Activated T-cell treated with anti-CD3 and anti-CD28 coated beads, Interleukin-2, amount 50 U/mL, for 48 hours (primary cell): ENCODE data around the gene OPTC.
"Not testable (repeated sequence)": the region's sequence is repeated elsewhere in the genome, so short reads cannot be mapped to it uniquely, and the experiment has no call there.

Experiments
- DNase-seq, 2 experiments: peaks; one replicate each; pipeline ENCODE4 v3.0.0-alpha.2; 2020

OPTC gene

DNA sequence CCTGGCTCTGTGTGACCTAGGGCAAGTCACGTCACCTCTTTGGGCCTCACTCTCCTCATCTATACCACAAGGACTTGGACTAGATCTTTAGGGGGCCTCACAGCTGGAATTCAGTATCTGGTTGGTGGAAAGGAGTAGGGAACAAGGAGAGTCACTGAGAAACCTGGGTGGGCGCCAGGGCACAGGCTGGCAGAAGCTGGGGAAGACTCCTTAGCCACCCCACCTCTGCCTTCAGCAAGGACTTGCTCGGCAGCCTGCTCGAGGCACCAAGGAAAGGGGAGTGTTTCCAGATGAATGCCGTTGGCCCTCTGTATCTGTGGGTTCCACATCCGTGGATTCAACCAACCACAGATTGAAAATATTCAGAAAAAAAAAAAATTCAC is 1.2 kb upstream of the OPTC start:
- DNase-seq: no peak

DNA sequence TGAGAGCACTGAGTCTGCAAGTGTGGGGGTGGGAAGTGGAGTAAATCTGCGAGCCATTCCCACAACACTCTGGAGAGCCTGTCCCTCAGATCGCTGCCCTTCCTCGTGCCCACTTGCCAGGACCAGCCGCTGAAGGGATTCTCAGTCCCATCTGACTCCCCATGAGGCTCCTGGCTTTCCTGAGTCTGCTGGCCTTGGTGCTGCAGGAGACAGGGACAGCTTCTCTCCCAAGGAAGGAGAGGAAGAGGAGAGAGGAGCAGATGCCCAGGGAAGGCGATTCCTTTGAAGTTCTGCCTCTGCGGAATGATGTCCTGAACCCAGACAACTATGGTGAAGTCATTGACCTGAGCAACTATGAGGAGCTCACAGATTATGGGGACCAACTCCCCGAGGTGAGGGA is 1.9 kb downstream of the OPTC start:
- no peak for DNase-seq

DNA sequence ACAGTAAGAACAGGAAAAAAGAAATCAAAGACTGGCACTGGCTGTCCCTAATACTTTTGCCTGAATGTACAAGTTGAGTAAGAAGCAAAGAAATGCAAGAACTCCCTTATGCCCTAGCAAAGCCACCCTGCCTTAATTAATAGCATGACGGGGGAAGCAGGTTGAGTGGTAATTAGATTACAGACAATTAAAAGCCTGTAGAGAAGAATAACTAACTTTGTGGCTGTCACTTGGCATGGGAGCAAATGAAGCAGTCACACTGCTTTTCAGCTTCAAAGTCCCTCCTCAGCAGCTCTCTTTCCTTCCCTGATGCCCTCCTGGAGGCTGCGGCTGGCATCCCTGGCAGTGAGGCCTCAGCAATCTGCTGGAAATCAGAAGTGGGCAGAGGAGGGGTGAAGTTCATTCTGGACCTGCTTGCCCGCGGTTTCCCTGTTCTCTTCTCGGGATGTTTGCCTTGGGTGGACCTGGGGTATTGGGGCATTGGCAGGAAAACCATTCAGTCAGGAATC is 3.4 kb downstream of the OPTC start:
- DNase-seq: no peak

DNA sequence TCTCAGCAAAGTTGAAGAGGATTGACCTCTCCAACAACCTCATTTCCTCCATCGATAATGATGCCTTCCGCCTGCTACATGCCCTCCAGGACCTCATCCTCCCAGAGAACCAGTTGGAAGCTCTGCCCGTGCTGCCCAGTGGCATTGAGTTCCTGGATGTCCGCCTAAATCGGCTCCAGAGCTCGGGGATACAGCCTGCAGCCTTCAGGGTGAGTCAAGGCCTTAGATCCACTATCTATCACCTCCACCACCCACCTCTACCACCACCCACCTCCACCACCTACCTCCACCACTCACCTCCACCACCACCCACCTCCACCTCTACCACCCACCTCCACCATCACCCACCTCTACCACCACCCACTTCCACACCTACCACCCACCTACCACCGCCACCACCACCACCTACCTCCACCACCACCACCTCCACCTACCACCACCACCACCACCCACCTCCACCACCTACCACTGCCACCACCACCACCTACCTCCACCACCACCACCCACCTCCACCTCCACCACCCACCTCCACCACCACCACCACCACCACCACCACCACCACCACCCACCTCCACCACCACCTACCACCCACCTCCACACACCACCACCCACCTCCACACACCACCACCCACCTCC is 5.8 kb downstream of the OPTC start:
- DNase-seq: no peak

DNA sequence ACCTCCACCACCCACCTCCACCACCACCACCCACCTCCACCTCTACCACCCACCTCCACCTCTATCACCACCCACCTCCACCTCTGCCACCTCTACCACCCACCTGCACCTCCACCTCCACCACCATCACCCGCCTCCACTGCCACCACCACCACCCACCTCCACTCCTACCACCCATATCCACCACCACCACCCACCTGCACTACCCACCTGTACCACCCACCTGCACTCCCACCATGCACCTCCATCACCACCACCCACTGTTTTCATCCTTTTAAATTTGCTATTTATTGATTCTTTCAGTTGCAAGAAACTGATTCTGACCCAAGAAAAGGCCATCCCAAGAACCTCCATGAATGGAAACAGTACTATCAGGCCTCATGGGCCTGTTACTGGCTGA is 6.3 kb downstream of the OPTC start:
- DNase-seq: no peak

DNA sequence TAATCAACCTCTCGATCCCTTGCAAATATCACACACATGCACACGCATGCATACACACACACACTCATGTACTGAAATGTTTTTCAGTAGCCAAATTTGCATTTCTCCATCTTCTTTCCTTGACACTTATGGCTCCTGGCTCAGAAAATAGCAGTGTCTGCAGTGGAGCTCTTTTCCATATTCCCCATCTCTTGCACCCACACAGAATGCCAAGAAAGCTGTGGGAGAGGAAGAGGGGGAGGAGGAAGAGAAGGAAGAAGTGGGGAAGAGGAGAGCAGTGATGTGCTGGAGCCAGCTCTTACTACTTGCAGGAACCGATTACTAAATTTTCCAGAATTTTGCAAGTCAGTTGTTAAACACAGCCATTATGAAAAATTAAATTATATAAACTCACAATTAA is 9.9 kb downstream of the OPTC start:
- DNase-seq: no peak

DNA sequence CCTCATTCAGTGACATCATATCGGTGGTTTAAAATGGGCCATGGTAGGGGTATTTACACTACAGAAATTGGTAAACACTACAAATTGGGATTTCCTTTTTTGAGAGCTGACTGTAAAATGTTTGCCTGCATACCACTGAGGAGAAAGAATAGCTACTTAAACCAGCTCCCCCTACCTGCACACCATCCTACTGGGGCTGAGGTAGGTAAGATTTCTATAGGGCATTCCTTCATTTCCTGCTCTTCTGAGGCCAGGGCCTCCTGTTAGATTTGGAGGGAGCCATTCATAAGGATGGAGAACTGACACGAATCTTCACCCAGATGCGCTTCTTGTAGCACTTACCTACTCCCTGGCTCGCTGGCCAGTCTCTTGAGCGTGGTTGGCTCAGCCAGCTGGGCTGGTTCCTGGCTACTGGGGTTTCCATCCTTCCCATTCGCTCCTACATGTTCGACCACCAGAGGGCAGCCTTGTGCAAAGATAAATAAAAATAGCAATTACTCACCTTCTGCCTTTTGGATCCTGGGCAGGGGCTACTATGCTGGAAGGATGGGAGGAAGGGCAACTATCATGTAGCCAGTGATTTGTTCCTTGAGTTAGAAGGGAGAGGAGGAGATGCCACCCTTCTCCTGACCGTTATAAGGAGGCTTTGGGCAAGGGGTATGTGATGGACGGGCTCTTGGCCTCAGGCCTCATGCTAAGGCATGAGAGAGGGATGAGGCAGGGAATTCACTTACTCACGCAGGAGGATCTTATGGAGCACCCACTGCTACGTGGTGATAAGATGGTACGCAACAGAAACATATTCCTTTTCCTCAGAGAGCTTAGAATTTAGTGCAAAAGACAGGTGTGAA is 10.7 kb downstream of the OPTC start:
- peak; percentile 85 to 87 for DNase-seq

DNA sequence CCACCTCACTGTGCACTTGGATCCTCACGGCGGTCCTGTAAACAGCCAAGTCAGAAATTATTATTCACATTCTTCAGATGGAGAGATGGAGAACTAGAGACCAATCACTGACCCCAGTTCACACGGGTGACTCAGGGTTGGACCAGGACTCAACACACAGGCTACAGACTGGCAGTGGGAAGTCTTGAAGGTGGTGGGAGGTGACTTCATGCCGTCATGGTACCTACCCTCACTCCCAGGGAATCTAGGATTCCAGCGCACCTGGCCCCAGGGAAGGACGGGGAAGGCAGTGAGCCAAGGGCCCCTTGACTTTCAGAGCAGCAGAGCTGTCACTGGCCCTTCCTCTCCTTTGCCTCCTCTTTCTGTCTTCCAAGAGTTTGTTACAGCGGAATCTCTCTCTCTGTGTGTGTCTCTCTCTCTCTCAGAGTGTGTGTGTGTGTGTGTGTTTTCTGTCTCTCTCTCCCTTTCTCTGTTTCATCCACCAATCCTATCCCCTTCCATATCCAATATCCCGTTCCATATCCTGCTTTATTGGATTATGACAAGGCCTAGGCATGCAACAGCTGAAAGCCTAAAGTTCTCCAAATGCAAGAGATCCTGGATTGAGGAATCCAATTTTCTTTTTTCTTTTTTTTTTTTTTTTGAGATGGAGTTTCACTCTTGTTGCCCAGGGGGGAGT is 11.7 kb downstream of the OPTC start:
- DNase-seq: no peak

DNA sequence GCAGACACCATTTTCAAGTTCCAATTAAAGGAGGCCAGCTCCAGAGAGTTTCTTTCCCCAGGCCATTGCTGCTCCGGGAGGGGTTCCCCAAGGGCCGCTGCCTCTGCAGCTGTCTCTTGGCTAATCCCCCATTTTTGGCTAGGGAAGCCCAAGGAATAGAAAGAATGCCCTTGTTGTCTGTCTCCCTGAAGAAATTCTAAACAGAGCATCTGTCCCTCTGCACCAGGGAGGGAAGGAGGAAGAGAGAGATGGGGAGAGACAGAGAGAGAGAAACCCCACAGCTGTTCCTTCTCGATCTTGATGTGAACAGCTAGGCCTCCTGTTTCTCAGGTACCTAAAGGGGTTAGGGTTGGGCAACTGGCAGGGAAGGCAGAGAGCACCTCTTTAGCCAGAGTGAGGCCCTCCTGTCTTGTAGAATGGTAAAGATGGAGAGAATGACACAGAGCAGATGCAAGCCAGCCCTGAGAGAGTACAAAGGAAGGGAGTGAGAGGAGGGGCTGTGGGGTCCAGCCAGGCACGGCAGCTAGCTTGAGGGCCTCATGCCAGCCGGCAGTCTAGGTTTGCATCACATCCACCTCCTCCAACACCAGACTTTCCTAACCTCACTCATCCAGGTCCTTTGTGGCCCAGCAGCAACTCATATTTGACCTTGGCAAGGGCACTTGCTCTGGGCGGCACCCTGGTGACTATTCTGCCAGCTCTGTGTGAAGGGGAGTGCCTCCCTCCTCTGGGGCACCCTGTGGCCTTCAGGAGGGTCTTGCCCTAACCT is 13.1 kb downstream of the OPTC start:
- DNase-seq: no peak

DNA sequence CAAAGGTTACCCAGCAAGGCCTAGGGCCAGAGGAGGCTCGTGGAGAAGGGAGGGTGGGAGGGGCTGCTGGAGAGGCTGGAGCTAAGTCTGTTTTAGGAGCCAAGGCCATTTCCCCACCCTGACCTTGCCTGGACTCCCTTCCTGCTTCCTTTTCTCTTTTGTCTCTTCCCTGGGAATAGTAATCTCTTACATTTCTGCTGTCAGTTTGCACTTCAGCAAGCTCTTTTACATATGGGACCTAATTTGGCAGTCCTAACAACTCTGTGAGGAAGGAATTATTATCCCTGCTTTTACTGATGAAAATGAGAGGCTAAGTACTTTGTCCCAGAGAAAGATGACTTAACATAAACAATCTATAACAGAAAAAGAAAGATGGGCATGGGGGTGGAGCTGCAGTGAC is 13.8 kb downstream of the OPTC start:
- DNase-seq: no peak

DNA sequence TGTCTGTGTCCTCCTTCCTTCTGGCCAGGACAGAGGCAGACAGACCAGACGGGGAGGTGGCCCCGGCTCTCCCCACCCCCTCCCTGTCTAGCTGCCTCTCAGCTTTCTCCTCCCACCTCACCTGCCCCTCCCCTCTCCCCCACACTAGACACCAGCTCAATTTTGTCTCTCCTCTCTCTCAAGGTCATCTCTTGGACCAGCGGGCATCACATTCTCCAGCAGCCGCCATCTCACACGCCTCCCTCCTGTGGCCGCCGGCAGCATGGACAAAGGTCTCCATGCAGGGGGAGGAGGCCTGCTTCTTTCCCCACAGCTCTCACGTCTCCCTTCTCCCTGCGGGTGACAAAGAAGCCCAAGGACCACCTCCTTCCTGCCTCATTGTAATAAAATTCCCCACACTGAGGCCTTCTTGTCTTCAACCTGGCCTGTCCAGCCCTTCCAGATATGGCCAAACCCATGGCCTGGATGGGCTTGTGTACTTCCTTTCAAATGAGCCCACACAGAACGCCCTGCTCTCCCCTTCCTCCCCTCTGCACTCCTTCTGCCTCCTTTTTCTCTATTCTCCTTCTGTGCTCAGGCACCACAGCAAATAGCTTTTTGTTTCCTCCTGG is 14.6 kb downstream of the OPTC start:
- no peak for DNase-seq

DNA sequence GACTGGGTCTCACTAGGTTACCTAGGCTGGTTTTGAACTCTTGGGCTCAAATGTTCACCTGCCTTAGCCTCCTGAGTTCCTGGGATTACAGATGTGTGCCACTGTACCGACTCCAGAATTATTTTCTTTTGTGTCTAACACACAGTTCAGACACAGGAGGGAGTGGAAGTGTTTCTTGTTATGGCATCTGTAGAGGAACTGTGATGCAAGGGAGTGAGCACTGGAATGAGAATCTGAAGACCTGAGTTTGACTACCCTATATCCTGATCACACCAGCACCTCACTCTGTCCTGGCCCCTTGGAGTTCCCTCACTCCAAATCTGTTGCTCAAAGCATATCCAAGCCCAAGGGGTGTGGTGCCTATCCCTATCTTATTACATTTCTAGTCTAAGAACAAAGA is 15.2 kb downstream of the OPTC start:
- no peak for DNase-seq

DNA sequence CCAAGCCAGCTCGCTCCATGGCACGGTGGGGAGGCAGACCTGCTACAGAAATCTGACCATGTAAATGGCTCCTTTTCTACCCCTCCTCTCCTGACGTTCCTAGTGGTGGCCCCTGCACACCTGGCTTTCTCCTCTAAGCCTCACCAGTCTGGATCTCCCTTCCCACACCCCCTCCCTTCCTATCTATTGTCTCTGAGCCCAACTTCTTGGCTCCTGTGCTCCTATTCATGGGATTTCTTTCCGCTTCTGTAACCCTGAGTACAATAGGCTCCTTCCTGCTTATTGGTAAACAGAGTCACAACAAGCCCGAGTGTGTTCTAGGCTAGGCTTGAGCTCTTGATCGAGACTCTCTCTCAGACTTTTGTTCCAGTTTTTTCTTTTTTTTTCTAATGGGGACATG is 17.6 kb downstream of the OPTC start:
- DNase-seq: no peak

DNA sequence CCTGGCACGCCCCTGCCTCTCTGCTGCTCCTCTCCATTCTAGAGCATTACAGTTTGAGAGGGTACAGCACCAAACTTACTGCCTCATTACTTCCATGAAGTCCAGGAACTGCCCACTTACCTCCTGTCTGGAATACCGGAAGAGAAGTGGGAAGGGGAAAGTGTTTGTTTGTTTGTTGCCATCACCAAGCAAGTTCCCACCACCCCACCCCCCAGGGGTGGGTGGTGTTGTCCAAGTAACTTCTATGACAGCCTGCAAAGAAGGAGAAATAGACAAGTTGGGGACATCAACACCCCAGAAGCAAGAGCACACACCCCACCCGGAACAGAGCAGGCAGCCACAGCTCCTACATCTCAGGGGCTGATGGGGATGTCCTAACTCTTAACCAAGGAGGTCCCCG is 18.0 kb downstream of the OPTC start:
- DNase-seq: no peak

DNA sequence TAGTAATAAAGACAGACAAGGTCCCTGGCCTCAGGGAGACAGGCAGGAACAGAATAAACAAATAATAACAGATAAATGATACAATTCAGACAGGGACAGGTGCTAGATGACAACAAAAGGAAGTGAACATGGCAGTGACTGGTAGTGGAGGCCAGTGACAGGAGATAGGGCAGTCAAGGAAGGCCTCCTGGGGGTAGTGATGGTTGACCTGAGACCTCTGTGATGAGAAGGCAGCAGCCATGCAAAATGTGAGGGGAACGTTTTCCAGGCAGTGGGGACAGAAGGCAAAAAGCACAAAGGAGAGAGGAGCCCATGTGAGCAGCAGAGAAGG is 18.5 kb downstream of the OPTC start:
- DNase-seq: no peak

DNA sequence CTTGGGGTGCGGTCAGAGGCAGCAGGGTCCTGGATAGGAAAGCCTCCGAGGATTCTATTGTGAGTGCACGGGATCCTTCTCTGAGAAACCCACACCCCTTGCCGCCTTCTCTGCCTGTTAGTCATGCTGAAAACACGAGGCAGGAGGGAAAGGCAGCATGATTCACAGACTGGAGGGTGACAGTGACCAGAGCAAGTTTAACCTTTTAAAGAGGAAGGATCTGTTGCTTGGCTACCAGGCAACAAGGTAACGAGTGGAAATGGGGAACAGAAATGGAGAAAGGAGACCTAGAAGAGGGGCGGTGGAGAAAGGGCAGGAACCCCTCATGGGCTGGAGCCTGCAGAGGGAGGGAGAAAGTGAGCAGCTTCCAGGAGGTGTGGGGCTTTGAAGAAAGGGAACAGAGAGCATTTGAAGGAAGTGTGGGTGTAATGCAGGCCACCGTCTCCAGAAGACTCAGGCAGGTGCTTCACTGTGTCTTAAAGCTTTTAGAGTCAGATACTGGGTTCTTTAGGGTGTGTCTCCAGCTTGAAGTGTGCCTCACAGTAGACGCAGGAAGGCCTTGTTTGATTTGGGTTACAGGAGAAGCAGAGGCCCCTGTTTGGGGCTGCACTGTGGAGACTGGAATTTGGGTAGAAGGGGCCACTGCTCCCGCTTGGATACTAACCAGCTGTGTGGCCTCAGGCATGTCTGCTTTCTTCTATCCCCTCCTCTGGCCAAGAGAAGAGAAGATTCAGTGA is 19.1 kb downstream of the OPTC start:
- peak; percentile 64 to 66 for DNase-seq

DNA sequence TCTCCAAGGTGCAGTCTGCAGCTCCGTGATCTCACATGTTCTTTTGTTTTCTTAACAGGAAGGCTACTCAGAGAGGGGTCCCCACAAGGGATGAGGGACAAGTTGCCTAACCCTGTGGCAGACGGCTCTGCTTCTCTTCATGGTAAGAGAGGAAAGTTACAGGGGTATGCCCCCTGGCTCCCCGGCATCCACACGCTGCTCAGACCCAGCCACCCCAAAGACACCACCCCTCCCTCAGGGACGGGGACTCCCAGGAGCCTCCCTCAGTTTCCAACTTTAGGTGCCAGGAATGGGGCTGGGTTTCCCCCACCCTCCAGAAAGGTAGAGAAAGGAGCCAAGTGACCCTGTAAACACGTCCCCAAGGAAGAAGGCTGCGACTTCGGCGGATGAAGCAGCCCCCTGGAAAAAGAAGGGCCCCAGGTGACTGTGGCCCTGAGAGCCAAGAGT is 19.7 kb downstream of the OPTC start:
- DNase-seq: no peak

DNA sequence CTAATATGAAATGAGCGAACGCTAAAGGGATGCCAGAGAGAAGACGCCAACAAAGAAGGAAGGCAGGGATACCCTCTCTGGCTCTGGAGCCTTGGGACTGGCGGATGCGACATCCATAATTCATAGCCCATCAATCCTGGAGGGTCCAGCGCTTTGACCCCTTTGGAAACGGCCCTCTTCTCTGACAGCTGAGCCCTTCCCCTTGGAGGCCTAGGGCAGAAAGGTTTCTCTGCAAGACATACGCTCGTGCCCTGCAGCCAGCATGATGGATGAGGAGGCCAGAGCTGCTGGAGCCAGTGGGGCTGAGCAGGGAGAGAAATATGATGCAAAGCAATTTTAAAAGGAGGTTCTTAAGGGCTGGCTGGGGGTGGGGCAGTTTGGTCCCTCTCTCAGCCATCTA is 22.2 kb downstream of the OPTC start:
- DNase-seq: no peak

DNA sequence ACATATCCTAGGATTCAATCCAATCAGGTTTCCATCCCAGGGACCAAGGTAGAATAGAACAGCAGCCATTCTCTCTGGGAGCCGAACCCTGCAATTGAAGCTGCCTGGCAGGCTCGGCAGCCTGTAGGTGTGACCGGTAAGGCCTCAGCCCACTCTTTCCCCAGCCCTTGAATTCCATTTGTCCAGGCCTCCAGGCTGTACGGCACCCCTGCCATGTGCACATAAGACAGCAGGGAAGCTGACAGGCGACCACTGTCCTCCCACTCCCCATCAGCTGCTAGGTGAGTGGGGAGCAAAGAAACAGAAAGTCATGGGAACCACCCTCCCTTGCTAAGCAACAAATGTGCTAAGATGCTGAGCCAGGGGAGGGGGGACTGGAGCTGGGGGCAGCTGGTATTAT is 23.0 kb downstream of the OPTC start:
- no peak for DNase-seq

DNA sequence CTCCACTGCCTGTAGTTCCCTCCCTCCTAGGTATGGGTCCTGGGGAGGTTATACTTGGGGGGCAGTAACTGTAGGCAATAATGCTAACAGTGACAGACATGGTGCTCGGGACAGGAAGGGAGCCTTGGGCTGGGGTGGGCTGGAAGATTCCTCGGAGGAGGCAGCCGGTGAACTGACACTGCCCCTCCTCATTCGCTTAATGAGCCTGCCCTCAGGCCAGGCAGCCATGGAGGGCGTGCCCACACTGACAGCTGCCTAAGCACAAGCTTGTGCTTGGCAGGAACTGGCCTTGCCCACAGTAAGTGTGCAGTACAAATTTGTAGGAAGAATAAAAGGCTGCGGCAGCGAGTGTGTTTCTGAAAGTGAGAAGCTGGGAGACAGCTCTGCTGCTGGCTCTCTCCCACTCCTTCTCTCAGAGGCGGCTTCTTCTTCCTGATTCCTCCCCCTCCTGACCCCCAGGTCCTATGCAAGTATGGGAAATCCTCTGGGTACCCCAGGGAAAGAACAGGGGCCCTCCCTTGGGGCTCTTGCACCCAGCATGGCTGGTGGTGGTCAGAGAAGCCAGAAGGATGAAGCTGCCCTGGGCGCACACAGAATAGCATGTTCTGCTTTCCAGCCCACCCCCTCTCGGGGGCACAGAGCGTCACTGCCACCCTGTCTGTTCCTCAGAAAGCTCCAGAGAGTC is 23.6 kb downstream of the OPTC start:
- no peak for DNase-seq

DNA sequence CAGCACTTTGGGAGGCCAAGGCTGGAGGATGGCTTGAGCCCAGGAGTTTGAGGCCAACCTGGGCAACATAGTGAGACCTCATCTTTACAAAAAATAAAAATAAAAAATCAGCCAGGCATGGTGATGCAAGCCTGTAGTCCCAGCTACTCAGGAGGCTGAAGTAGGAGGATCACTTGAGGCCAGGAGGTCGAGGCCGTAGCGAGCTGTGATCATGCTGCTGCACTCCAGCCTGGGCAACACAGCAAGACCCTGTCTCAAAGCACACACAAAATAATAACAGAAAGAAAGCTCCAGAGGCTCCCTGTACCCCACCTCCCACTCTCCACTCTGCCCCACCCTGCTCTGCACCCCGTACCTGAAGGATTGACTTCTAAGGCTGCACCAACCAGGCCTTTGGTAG is 24.2 kb downstream of the OPTC start:
- DNase-seq: not testable (repeated sequence)
